GM12874 (cell line): ENCODE results near the gene SLC35G6.

Source experiments
- CTCF ChIP-seq: IDR thresholded peaks from 2 replicates; pipeline ENCODE4 v1.5.1; 2011; ENCODE audit warnings: low read depth, mild to moderate bottlenecking, control low read depth, low read length, moderate library complexity; ENCODE audit not compliant: insufficient read depth

The SLC35G6 gene

GRCh38 chr17:7462474-7463371 is 18.5 kb upstream of the SLC35G6 start:
- no peak for TF ChIP-seq CTCF

GRCh38 chr17:7463372-7463846 is 17.8 kb upstream of the SLC35G6 start:
- no peak for TF ChIP-seq CTCF

- TF ChIP-seq CTCF: no peak
These were observed 17.2 kb upstream of the SLC35G6 start for GRCh38 chr17:7464081-7464480.

- no peak for TF ChIP-seq CTCF
These were observed 15.5 kb upstream of the SLC35G6 start for GRCh38 chr17:7465597-7466275.

- no peak for TF ChIP-seq CTCF
These were observed 15.0 kb upstream of the SLC35G6 start for GRCh38 chr17:7466318-7466638.

- TF ChIP-seq CTCF: no peak
These were observed 14.5 kb upstream of the SLC35G6 start for GRCh38 chr17:7466639-7467341.

GRCh38 chr17:7467498-7467897 is 13.7 kb upstream of the SLC35G6 start:
- TF ChIP-seq CTCF: no peak
